ENCODE measurements around the gene NPPA. TPM values are rescaled to one million over a fixed set of nuclear protein-coding genes. Genes with fewer than 3 reads are reported as not detected.

Gene NPPA
- total RNA-seq, result not detected in 2 replicates

DNA sequence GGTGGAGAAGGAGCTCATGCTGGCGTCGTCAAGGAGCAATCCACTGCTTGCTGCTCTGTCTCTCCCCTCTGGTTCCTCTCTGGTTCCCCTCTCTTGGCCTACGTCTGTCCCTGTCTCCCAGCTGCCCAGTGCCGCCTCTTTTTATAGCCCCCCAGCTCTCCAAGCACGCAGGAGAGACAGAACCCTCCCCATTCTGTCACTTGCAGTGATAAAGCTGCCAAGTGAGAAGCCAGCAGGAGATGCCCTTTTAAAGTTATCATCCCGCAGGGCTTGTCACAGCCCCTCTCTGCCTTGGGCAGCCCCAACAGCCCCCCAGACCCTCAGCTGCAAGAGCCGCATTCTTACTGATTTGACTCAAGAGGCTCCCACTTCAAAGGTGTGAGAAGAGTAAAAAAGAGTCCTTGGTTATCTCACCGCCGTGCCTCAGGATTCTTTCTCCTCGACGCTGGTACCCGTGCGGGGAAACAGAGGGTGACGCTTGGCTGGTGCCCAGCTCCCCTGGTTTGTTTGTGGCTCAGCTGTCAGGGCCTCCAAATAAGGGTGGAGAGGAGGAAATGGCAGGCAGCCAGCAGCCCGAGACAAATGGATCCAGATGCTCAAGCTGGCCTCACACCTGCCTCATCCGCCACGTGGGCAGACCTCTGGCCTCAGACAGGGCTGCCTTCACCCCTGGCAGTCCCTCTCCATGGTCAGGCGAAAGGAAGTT, at the start of gene NPPA:
TSS of gene NPPA (minus strand) at position 117 of the 706 bp plus-strand sequence. CDS start at position 18, 99 bp downstream.

DNA sequence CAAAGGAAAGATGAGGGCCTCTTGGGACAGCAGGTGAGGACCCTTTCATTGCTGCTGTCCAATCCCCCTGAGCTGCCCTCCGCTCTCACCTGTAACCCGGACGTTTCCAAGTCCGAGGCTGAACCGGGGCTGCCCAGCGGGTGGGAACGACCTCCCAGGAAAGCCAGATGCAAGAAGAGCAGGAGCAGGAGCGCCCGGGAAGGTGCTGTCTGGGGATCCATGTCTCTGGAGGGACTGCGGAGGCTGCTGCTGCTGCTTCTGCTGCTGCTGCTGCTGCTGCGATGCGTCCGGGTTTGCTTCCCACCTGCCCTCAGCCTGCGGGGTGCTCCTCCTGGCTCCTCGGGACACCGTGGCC, 11.0 kb upstream of the NPPA start, which contains the start of gene NPPB:
TSS of gene NPPB (minus strand) at position 333 of the 355 bp plus-strand sequence. CDS start at position 221, 112 bp downstream.

DNA sequence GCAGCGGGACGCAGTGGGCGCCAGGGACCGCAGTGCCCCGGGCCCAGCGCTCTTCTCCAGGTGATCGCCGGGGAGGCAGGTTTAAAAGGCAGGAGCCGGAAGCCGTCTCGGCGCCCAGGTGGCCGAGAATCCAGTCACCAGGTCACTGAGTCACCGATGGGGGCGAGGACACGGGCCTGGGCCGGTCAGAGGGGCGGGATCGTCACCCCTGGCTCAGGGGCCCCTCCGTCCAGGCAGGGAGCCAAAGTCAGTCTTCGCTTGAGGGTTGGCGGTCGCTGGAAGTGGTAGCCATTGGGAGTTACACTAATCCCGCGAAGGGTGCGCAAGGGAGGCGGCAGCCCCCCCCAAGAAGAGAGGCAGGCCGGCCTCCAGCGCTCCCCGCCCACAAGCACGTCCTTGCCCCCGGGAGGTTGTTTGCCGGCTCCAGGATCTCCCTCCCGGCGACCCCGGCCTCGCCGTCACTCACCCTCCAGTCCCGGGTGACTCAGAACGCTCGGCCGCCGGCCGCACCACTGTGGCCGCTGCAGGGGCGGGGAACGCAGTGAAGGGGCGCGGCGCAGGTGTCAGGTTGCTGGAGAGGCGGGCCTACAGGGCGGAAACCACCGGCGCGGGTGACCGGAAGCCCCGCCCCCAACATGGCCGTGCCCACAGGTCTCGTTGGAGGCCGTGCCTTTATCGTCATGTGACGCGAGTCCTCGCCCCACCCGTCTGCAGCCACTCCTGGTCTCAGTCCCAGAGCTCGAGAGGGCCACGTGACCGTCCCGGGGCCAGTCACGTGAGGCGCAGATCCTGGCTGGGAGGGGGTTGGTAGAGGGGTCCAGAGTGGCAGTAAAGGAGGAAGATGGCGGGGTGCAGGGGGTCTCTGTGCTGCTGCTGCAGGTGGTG, 41.9 kb downstream of the NPPA start, which contains the start of the genes CLCN6 and MTHFR:
TSS of gene CLCN6 (plus strand) at position 770 of the 885 bp plus-strand sequence. CDS start at position 842, 72 bp downstream.
TSS of gene MTHFR (minus strand) at position 543 of the 885 bp plus-strand sequence. CDS start 2,848 bp downstream, outside the sequence.

Other genes starting within 250 kb of the NPPA start
- gene FBXO2, start 193.4 kb downstream of the NPPA start, total RNA-seq, result 21.9 and 37.3 TPM in 2 replicates
- 12.0 and 14.7 TPM in 2 replicates for gene FBXO44, start 192.9 kb downstream of the NPPA start, total RNA-seq
- gene FBXO6, start 183.6 kb downstream of the NPPA start, total RNA-seq, result 14.3 and 15.3 TPM in 2 replicates
- gene MAD2L2, start 166.6 kb downstream of the NPPA start, total RNA-seq, result 56.6 and 58.2 TPM in 2 replicates
- gene DRAXIN, start 156.1 kb downstream of the NPPA start, total RNA-seq, result 0.07 TPM in 1 of 2 replicates, not detected in the other
- 89.7 and 119 TPM in 2 replicates for gene AGTRAP, start 111.6 kb downstream of the NPPA start, total RNA-seq
- gene C1orf167, start 85.6 kb downstream of the NPPA start, total RNA-seq, result not detected in 2 replicates
- 10.2 and 13.8 TPM in 2 replicates for gene MTHFR, start 41.8 kb downstream of the NPPA start, total RNA-seq
- gene CLCN6, start 41.6 kb downstream of the NPPA start, total RNA-seq, result 4.4 and 7.1 TPM in 2 replicates
- gene NPPB, start 11.2 kb upstream of the NPPA start, total RNA-seq, result not detected in 2 replicates
- 98.9 and 107 TPM in 2 replicates for gene KIAA2013, start 78.6 kb upstream of the NPPA start, total RNA-seq
- gene PLOD1, start 86.9 kb upstream of the NPPA start, total RNA-seq, result 127 and 152 TPM in 2 replicates
- gene MFN2, start 132.7 kb upstream of the NPPA start, total RNA-seq, result 87.8 and 90.4 TPM in 2 replicates
- 27.4 and 35.2 TPM in 2 replicates for gene MIIP, start 171.7 kb upstream of the NPPA start, total RNA-seq
- gene TNFRSF8, start 215.5 kb upstream of the NPPA start, total RNA-seq, result 0.09 TPM in 1 of 2 replicates, not detected in the other